Type B pancreatic cell (in vitro differentiated cells): ENCODE measurements around the gene IGF2BP2. TPM values are rescaled to one million over a fixed set of nuclear protein-coding genes. Genes with fewer than 3 reads are reported as not detected.

ENCODE experiments used
- DNase-seq: peaks from one replicate; pipeline ENCODE4 v3.0.0; 2021; ENCODE audit warnings: mixed read lengths; ENCODE audit not compliant: unreplicated experiment; ENCODE audit errors: extremely low spot score
- H3K27ac Mint-ChIP-seq: 2 replicates; pipeline ENCODE4 v1.8.0; 2021; ENCODE audit warnings: mild to moderate bottlenecking, mixed read lengths
- H3K27me3 Mint-ChIP-seq: 2 replicates; pipeline ENCODE4 v1.8.0; 2021; ENCODE audit warnings: mixed read lengths
- H3K36me3 Mint-ChIP-seq: 2 replicates; pipeline ENCODE4 v1.8.0; 2021; ENCODE audit warnings: mixed read lengths
- H3K4me1 Mint-ChIP-seq: one replicate; pipeline ENCODE4 v1.8.0; 2021; ENCODE audit warnings: mixed read lengths; ENCODE audit not compliant: unreplicated experiment
- H3K4me3 Mint-ChIP-seq: 2 replicates; pipeline ENCODE4 v1.8.0; 2021; ENCODE audit warnings: mild to moderate bottlenecking, mixed read lengths
- H3K9me3 Mint-ChIP-seq: 2 replicates; pipeline ENCODE4 v1.8.0; 2021; ENCODE audit warnings: mixed read lengths
- CTCF ChIP-seq: fragments of 200-600 bp; sonication (generic); conservative IDR thresholded peaks from 2 replicates; pipeline ENCODE4 v1.5.0; 2021; ENCODE audit warnings: antibody characterized with exemption, mild to moderate bottlenecking
- total RNA-seq: library from RNA; stranded (reverse); gene quantifications from 2 replicates; pipeline ENCODE4 v1.2.1, GENCODE V29; 2021; ENCODE audit warnings: low replicate concordance

Gene IGF2BP2
- total RNA-seq, 1 donor from 2014 or later = 140 TPM

- peak overlapping the region; percentile 97 for H3K27ac Mint-ChIP-seq
- H3K4me3 Mint-ChIP-seq = peak overlapping the region; percentile 96
- peaks cover 41% of the 10 kb centered on the region for H3K4me1 Mint-ChIP-seq
- H3K36me3 Mint-ChIP-seq = peaks cover 10% of the 10 kb centered on the region
- H3K27me3 Mint-ChIP-seq = no peaks in the 10 kb centered on the region
- no peak for DNase-seq
- no peak for TF ChIP-seq CTCF
- H3K9me3 Mint-ChIP-seq = no peaks in the 10 kb centered on the region
Observed at GRCh38 chr3:185822221-185823000, 2.4 kb downstream of the IGF2BP2 start.

- H3K36me3 Mint-ChIP-seq = peaks cover 6% of the 10 kb centered on the region
- H3K9me3 Mint-ChIP-seq = no peaks in the 10 kb centered on the region
- peak overlapping the region; percentile 78 for H3K27ac Mint-ChIP-seq
- peaks cover 39% of the 10 kb centered on the region for H3K4me1 Mint-ChIP-seq
- H3K4me3 Mint-ChIP-seq = peak overlapping the region; percentile 81
- DNase-seq = no peak
- no peaks in the 10 kb centered on the region for H3K27me3 Mint-ChIP-seq
- TF ChIP-seq CTCF = no peak
Observed at GRCh38 chr3:185820973-185821758, 3.7 kb downstream of the IGF2BP2 start.

GRCh38 chr3:185818267-185818875 lies 6.5 kb downstream of the IGF2BP2 start:
- Mint-ChIP-seq H3K9me3 (no peaks in the 10 kb centered on the region), H3K4me1 (peaks cover 58% of the 10 kb centered on the region), H3K27ac (no peak overlapping the region), H3K27me3 (no peaks in the 10 kb centered on the region), H3K4me3 (peak overlapping the region; percentile 2), H3K36me3 (peaks cover 10% of the 10 kb centered on the region)
- no peak for DNase-seq
- TF ChIP-seq CTCF = no peak

- TF ChIP-seq CTCF = no peak
- Mint-ChIP-seq H3K4me3 (no peak overlapping the region), H3K27me3 (no peaks in the 10 kb centered on the region), H3K27ac (peak overlapping the region; percentile 40), H3K9me3 (no peaks in the 10 kb centered on the region), H3K4me1 (peaks cover 64% of the 10 kb centered on the region), H3K36me3 (peaks cover 3% of the 10 kb centered on the region)
- DNase-seq = no peak
Observed at GRCh38 chr3:185815391-185816282, 9.2 kb downstream of the IGF2BP2 start.

GRCh38 chr3:185813691-185814215 lies 11.1 kb downstream of the IGF2BP2 start:
- no peak for DNase-seq
- Mint-ChIP-seq H3K27ac (no peak overlapping the region), H3K4me3 (no peak overlapping the region)

More at GRCh38 chr3:185813691-185814215, 11.1 kb downstream of the IGF2BP2 start:
- peaks cover 57% of the 10 kb centered on the region for H3K4me1 Mint-ChIP-seq
- no peak for TF ChIP-seq CTCF
- no peaks in the 10 kb centered on the region for H3K9me3 Mint-ChIP-seq
- no peaks in the 10 kb centered on the region for H3K27me3 Mint-ChIP-seq
- H3K36me3 Mint-ChIP-seq = peaks cover 6% of the 10 kb centered on the region
